ENCODE data around the gene ZNF302.
A peak's percentile ranks its signal among the peaks of the same experiment; 100 is the strongest.
"Not testable (repeated sequence)": the region's sequence is repeated elsewhere in the genome, so short reads cannot be mapped to it uniquely, and the experiment has no call there.

Gene ZNF302

DNA sequence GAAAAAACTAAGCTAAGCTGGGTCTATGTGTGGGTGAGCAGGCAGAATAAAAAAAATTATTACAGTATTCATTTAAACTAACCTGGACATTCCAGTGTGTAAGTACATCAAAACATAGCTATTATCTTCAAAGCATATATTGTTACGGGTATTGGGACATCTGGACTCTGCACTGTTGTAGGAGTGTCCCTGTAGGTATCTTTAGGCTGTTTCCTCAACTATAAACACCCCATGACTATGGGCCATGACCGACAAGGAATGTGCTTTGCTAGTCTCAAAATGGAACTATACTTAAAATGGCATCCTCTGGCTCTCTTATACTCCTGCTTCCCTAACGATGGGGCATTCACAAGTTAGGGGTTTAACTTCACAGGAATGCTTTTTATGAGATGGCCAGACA, 3.9 kb upstream of the ZNF302 start:
- no peak for DNase-seq

DNA sequence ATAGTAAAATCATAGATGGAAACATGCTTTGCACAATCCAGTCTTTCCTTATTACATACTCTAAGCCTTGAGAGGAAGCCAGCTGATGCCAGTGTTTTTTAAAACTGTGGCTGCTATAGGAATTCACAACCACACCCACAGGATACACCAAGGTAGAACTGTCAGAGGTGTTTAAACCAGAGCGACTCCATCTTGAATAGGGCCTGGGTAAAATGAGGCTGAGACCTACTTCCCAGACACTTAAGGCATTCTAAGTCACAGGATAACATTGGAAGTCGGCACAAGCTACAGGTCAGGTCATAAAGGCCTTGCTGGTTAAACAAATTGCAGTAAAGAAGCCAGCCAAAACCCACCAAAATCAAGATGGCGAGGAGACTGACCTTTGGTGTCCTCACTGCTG, 2.2 kb upstream of the ZNF302 start:
- DNase-seq = no peak

DNA sequence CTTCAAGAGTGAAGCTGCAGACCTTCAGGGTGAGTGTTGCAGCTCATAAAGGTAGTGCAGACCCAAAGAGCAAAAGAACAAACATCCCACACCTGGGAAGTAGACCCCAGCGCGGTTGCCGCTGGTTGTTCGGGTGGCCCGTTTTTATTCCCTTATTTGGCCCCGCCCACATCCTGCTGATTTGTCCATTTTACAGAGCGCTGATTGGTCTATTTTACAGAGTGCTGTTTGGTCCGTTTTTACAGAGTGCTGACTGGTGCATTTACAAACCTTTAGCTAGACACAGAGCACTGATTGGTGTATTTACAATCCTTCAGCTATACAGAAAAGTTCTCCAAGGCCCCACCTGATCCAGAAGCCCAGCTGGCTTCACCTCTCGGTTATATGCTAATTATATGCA, 1.6 kb upstream of the ZNF302 start:
- DNase-seq = no peak

DNA sequence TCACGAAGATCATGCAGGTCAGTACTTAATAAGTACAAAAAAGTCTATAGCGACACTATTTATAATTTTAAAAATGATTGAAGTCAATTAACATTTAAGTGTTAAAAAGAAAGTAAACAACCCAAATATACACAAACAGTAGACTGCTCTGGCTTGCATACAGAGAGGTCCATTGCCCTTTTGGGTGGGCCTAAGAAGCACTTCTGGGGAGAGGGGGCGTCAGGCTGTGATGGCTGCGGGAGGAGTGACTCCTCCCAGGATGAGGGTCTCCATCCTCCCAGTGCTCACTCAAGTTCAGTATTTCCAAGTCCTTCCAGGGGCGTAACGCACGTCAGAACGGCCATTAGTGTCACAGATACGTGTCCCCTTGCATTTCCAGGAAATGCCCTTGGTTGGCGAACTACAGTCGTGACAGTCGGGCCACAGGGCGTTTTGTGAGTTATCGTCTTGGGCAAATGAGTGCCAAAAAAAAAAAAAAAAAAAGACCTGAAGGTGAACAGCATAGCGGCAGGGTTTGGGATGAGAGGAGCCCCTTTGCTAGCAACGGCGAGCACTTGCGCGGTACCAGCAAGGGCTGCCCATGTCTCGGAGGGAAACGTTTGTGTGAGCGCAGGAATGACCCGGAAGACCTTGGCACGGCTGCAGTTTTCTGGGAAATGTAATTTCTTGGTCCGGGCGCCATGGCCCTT, 637 bp upstream of the ZNF302 start, which contains the start of gene SCGB2B2:
Gene SCGB2B2 (minus strand): TSS at position 463 of the 689 bp plus-strand sequence. CDS start 82,596 bp downstream, outside the sequence.
- DNase-seq = no peak

DNA sequence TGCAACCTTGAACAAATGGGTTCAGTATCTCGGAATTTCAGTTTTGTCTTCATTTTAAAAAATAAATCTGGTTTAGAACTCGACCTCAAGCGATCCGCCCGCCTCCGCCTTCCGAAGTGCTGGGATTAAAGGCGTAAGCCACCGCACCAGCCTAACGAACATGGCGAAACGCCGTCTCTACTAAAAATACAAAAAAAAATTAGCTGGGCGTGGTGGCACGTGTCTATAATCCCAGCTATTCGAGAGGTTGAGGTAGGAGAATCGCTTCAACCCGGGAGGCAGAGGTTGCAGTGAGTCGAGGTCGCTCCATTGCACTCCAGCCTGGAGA, 571 bp downstream of the ZNF302 start:
- no peak for DNase-seq

DNA sequence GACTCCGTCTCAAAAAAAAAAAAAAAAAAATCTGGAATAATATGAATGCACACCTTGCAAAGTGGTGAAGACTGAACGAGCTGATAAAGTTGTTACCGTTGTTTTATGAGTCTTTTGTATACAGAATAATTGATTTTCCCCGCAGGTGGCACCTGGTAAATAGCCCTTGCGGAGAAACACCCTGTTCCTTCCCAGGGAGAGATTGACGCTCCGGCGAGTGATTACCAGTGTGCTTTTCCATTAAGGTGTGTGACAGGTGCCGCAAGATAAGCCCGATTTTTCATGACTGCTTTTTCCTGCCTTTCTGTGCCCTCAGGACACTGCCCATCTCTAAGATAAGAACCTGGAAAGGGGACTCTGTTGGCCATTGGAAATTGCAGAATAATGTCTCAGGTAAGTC, 943 bp downstream of the ZNF302 start:
- no peak for DNase-seq

DNA sequence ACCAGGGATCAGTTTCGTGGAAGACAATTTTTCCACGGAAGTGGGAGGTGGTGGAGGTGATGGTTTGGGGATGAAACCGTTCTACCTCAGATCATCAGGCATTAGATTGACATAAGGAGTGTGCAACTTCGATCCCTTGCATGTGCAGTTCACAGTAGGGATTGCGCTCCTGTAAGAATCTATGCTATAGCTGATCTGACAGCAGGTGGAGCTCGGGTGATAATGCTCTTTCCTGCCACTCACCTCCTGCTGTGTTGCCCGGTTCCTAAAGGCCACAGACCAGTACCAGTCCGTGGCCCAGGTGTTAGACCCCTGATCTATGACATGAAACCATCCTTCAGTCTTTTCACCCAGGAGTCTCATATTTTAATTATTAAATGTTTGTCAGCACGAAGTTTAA, 4.0 kb downstream of the ZNF302 start:
- no peak for DNase-seq

DNA sequence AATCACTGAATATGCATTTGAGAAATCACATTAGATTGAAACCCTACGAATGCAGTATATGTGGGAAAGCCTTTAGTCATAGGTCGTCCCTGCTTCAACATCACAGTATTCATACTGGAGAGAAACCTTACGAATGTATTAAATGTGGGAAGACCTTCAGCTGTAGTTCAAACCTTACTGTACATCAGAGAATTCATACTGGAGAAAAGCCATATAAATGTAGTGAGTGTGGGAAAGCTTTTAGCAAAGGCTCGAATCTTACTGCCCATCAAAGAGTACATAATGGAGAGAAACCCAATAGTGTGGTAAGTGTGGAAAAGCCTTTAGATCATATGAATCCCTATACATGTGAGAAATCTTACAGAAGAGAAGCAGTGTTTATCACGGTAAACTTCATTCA, 7.8 kb downstream of the ZNF302 start:
- not testable (repeated sequence) for DNase-seq

DNA sequence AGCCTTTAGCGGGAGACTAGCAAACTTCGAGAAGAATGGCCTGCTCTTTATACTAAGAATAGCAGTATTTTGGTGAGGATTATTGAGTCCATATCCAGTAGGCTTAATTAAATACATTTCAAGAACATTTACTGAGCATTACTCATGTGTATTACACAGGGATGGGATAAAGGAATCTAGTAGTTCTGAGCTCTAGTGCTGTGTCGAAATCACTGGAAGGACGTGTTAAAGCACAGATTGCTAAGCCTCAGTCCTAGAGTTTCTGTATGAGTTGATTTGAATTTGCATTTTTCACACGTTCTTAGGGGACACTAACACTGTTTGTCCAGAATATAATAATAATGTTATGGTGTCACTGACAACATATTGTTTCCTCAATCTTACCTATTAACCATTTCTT, 9.0 kb downstream of the ZNF302 start:
- DNase-seq = no peak

DNA sequence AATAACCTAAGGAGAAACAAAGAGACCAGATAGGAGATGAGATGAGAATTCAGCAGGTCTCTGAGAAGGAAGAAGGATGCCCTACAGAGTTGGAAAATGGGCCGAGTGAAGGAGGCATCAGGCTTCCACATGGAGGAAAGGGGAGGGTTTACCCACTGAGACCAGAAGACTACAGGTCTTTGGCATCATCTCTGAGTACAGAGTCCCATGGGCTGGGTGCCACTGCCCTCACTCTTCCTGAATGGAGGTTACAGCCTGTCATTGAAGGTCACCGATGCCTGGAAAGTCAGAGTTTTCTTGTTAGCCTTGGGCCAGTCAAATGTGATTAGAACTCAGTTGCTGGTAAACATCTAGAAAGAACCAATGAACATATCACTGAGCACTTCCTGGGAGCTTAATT, 9.9 kb downstream of the ZNF302 start:
- DNase-seq = no peak

DNA sequence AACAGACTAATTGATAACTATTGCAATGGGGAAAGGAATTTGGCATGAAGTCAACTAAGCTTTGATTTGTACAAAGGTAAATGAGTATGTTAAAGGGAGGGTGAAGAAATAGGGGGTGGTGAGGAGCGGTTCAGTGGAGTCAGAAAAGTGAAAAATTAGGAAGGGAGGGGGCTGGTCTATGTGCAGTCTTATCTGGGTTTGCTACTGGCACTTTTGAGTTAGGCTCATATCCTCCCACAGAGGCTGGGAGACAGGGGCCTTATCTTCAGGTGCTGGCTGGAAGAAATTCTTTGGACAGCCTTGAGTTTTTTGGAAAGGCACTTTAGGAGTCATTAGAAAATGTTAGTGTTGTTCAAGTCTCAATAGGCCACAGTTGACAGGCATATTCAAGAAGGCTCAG, 11.1 kb downstream of the ZNF302 start:
- no peak for DNase-seq

DNA sequence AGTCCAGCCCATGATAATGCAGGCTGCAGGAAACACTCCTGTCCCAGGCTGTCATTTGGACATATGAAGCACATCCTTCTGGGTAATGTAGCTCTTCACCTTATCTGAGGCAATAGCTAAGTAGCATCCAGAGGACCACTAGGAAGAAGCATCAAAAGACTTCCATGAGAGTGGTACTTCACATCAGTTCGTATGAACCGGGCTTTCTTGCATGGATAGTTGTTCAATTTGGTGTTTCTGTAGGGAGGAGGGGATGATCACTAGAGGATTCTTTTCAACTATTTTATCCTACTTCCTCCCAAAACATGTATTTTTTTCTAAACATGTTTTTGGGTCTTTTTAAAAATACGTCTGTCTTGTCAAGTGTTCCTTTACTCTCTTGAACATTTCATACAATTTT, 12.9 kb downstream of the ZNF302 start:
- no peak for DNase-seq

DNA sequence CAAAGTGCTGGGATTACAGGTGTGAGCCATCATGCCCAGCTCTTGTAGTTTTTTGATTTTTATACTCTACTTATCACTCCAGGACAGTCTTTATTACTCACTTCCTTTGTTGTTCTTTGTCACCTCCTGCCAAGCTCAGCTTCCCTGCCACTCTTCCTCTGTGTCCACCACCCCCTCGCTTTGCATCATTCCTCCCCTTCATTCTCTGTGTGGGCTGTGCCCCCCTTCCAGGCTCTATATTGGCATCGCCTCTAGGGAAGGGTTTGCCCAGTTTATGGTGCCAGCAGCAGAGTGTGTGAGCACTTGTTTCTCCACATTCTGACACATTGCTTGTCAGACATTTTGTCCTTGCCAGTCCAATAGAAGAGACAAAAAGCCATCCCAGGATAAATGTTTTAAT, 15.1 kb downstream of the ZNF302 start:
- no peak for DNase-seq

DNA sequence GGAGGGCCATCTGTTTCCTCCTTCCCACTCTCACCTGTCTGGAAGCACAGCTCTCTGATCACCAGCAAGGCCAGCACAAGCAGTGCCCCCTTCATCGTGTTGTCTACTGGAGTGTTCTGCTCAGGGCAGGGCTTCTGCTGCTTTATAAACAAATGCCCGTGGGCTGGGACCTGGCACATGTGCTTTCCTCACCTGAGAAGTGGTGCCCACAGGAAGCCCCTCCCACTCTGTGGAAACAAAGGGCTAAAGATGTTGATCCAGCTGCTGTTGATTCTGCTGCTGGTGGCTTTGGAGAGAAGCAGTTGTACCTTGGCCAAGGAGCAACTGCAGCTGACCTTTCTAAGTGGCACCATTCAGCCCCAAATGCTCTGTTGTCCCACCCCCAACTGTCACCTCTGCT, 30.2 kb downstream of the ZNF302 start:
- no peak for DNase-seq

DNA sequence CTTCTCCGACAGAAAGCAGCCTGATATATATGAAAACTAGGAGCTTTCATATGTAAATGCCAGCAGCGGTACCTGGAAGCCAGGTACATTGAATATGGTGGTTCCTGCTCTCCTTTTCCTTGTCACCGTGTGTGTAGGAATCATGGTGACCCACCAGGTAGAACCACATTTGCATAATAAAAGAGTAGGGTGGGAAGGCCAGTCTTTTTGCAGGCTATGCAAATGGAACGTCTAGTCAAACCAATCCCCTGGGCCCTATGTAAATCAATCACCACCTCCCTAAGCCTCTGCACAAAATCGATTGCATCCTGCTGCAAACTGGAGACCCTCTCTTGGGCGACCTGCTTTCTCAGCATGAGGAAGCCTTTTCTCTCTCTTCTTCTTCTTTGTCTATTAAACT, 34.4 kb downstream of the ZNF302 start:
- DNase-seq = no peak

DNA sequence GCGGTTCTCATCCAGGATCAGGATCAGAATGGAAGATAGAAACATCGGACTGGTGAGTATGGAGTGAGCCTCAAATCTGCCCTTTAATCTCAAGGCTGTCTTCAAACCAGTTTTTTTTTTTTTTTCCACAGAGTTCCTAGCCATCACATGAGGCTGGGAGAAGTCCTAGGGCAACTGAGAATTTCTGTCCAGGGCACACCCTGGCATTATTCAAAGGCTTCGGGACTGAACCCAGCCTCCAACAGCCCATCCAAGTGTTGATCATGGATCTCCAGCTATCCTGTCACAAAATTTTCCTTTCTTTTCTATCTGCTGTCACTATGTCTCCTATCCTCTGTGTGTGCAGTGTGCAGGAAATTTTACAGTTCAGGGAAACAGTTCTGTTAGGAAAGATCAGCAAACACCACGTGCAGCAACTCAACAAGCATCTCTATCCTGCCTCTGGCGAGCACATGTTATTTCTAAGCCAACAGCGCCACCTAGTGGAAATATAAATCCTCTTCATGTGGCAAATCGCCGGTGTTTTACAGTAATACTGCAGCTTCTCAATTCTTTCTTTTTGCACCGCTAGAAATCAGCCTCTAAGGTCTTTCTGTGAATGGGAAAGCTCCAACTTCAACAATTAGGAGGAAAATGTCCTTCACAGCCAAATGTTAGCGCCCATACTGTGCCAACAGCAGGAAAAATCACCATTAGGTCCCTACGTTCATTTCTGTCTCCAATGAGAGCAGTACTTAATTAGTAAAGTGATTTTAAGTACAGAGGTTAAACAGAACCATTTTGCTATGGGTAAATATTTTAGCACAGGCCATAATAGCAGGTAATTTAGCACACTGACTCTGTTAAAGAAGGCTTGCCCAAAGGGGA, 35.1 kb downstream of the ZNF302 start:
- DNase-seq = peak; percentile 38

DNA sequence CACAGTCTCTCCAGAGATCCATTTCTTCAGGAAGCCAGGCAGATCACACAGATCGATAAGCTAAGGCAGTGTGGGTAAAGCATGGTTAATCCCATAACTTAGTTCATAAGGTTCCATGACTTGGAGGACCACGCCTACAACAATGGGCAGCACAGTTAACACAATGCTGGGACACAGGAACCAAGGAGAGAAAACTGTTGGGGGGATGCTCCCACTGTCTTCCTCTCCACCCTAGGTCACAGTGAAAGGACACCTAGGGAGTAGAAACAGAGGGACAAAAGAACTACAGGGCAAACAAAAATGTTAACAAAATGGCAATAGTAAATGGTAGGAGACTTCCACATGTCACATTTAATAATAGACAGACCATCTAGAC, 35.8 kb downstream of the ZNF302 start:
- no peak for DNase-seq

DNA sequence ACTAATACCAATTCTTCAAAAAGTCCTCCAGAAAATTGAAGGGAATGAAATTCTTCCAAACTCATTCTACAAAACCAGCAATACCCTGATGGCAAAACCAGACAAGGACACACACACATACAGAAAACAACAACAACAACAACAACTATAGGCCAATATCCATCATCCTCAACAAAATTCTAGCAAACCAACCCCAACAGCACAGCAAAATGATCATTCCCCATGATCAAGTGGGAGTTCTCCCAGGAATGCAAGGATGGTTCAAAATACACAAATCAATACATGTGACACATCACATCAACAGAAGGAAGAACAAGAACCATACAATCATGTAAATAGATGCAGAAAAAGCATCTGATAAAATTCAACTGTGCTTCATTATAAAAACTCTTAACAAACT, 37.9 kb downstream of the ZNF302 start:
- no peak for DNase-seq

DNA sequence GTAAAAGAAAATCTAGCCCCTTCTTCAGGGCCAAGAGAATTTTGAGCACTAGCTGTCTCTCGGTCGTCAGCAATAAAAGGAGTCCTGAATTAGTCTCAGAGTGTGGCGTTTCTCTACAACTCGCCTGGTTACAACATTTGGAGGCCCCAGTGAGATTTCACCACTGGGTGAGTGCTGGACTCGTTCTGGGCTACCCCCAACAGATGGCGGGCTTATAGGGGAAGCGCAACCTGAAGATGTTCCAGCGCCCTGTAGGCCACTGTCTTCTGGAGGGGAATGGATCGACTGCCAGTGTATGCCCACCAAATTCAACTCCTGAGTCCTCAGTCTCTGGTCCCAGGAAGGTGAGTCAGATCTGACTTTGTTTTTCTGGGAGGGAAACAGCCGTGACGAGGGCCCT, 44.9 kb downstream of the ZNF302 start:
- DNase-seq = no peak

DNA sequence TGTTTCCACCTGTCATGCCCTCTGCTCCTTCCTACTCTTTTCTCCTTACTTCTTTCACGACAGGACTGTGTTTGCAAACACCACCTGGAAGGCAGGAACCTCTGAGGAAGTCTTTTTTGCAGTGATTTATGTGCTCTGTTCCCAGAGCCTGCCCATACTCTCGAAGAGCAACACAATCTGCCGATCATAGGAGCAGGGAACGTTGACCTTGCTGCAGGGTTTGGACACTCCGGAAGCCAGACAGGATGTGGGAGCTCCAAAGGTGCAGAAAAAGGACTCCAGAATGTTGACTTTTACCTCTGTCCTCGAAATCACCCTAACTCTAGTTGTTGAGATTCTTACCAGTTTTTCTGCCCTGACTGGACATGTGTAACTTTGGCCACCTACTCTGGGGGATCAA, 47.9 kb downstream of the ZNF302 start:
- DNase-seq = no peak

DNA sequence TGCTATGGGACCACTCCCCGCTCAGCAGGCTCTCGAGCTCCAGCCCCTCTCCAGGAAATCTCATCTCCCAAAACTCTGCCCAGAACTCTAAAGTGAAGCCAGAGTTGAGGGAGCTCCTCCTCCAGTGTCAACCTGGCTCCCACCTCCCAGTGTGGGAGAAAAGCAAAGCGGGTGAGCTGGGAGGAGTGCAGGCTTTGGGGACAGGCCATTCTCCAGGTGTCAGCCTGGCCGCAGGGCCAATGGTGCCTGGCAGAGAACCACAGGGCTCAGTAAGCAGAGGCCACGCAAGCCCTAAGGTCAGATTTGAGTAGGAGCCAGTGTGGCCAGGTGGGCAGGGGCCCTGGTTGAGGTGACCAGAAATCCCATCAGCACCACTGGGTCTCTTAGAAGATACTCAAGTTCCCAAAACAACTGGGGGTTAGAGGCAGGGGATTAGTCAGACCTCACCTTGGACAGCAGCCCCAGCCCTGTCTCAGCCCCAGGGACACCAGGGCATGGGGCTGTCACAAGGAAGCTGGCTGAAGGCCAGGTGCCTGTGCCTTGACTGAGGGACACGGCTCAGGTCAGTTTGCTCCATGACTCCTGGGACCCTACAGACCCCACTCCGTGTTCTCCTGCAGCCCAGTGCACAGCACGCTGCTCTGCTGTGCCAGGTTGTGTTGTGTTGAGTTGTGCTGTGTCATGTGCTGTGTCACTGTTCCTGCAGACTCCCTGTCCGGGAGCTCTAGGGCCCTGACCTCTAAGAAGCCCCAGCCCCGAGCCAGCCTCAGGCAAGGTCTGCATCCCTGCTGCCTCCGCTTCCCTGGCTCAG, 53.7 kb downstream of the ZNF302 start:
- DNase-seq = no peak

DNA sequence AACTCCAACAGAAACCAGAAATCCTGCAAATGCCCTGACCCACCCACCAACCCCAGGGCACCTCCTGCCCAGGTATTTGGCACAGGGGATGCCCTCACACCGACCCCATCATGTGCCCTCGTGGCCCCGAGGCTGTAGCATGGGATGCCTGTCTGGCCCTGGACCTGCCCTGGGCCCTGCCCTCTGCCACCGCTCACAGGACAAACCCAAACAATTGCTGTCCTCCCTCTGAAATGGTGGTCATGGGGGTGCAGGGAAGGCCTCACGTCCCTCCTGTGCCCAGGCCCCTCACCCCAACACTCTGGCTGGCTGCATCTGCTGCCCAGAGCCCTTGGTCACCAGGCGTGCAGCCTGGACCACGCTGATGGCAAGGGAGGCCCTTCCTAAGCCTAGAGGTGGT, 54.5 kb downstream of the ZNF302 start:
- no peak for DNase-seq

DNA sequence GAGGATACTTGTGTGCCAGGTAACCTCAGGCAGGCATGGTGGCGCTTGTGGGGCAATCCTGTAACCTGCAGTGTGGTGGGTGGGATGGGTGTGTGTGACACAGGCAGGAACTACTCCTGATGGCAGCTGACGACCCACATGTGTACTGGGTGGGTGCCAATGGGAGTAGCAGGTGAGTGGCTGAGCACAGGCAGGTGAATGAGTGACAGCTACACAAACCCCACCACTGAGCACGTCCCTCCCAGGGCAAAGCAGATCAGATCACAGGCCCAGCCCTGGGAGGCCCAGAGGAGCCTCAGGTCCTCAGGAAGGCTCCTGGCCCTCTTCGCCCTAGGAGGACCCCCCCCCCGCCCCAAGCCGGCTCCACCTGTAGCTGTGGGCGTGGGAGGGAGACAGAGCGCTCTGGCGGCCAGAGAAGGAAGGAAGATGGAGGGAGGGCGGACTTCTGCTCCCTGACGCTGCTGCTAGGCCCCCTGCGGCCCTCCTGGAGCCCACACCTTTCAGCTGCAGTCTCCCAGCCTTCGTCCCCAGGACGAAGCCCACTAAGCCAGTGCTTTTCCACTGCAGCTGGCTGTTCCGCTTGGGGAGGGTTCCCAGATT, 55.2 kb downstream of the ZNF302 start:
- no peak for DNase-seq

Data from T-helper 9 cell (primary cell).